GM12878 (cell line): Measurements from ENCODE around the gene RANBP17. TPM values are rescaled to one million over a fixed set of nuclear protein-coding genes. Genes with fewer than 3 reads are reported as not detected.

Source experiments
- ATAC-seq: fragments of 200-7000 bp; cut with Tn5 transposase; 3 replicates; pipeline ENCODE4 v1.9.1; 2020; ENCODE audit warnings: mild to moderate bottlenecking, moderate library complexity
- BruUV-seq: library from RNA; stranded (reverse); fragments of 400-500 nt; replicated peaks from 2 replicates; lab custom pipeline; 2021; lab: Mats Ljungman, UMichigan
- CTCF ChIA-PET: fragments of 300-600 bp; sonication (Branson Sonifier 250); formaldehyde crosslinking; extraction: SDS; loops from one replicate; lab custom pipeline; 2021; ENCODE audit warnings: inconsistent platforms; lab: Yijun Ruan, JAX
- POLR2A ChIA-PET: fragments of 350-600 bp; formaldehyde crosslinking; extraction: SDS; loops from one replicate; lab custom pipeline; 2021; ENCODE audit warnings: inconsistent platforms; lab: Charles Lee
- RAD21 ChIA-PET: fragments of 300-600 bp; sonication (Branson Sonifier 250); formaldehyde crosslinking; loops from one replicate; lab custom pipeline; 2023; ENCODE audit warnings: antibody characterized with exemption; ENCODE audit not compliant: unreplicated experiment; lab: Charles Lee
- SMC1A ChIA-PET: fragments of 300-600 bp; sonication (Branson Sonifier 250); formaldehyde crosslinking; loops from one replicate; lab custom pipeline; 2023; ENCODE audit not compliant: unreplicated experiment, uncharacterized antibody; lab: Charles Lee
- DNase-seq: peaks from one replicate; pipeline ENCODE4 v3.0.0-alpha.2; 2011; ENCODE audit warnings: low read depth, low spot score
- FAIRE-seq: peaks from 3 replicates; lab custom pipeline; 2011; peaks lifted over from hg19 to GRCh38; lab: Jason Lieb, UNC
- H2AFZ ChIP-seq: 2 replicates; pipeline ENCODE4 v1.6.0; 2011; ENCODE audit warnings: low read depth, low read length, control low read depth; ENCODE audit not compliant: control insufficient read depth
- H3K27ac ChIP-seq: 2 replicates; pipeline ENCODE4 v1.5.1; 2011; ENCODE audit warnings: control low read depth; ENCODE audit not compliant: control insufficient read depth, insufficient read depth
- H3K27me3 ChIP-seq, 2 experiments: replicated peaks in 1 of 2; 2 replicates each; pipeline versions ENCODE4 v1.6.0 to v1.6.1; 2011; ENCODE audit warnings: low read length in 1 of 2; ENCODE audit not compliant: control insufficient read depth in 2 of 2, insufficient read depth in 2 of 2
- H3K36me3 ChIP-seq, 2 experiments: 2 replicates each; pipeline ENCODE4 v1.5.1; 2011; ENCODE audit warnings: low read length in 1 of 2; ENCODE audit not compliant: control insufficient read depth in 2 of 2, insufficient read depth in 2 of 2
- H3K4me1 ChIP-seq: 2 replicates; pipeline ENCODE4 v1.6.1; 2011; ENCODE audit warnings: mild to moderate bottlenecking, low read length, moderate library complexity, mixed read lengths; ENCODE audit not compliant: control insufficient read depth, insufficient read depth
- H3K4me2 ChIP-seq: 2 replicates; pipeline ENCODE4 v1.6.0; 2011; ENCODE audit warnings: control low read depth; ENCODE audit not compliant: control insufficient read depth, insufficient read depth
- H3K4me3 ChIP-seq: fragments of 200-600 bp; sonication (generic); 2 replicates; pipeline ENCODE4 v1.5.1; 2016
- H3K79me2 ChIP-seq: 2 replicates; pipeline ENCODE4 v1.6.0; 2011; ENCODE audit warnings: low read length; ENCODE audit not compliant: control insufficient read depth, insufficient read depth
- H3K9ac ChIP-seq: 2 replicates; pipeline ENCODE4 v1.8.0; 2011; ENCODE audit warnings: low read length, control low read depth, mixed read lengths; ENCODE audit not compliant: control insufficient read depth, insufficient read depth
- H3K9me3 ChIP-seq: replicated peaks from 3 replicates; pipeline ENCODE4 v1.5.1; 2011; ENCODE audit warnings: mild to moderate bottlenecking, low read length; ENCODE audit not compliant: control insufficient read depth, insufficient read depth
- H4K20me1 ChIP-seq: 2 replicates; pipeline ENCODE4 v1.6.0; 2011; ENCODE audit not compliant: control insufficient read depth, insufficient read depth
- ATF3 ChIP-seq: IDR thresholded peaks from 2 replicates; pipeline ENCODE4 v1.6.1; 2011; ENCODE audit warnings: low read depth, mild to moderate bottlenecking, low read length, moderate library complexity, borderline replicate concordance; ENCODE audit errors: extremely low read depth
- BCL11A ChIP-seq: IDR thresholded peaks from 2 replicates; pipeline ENCODE4 v1.6.1; 2011; ENCODE audit warnings: low read depth, low read length
- DPF2 ChIP-seq: fragments of 450-650 bp; IDR thresholded peaks from 2 replicates; pipeline ENCODE4 v1.6.1; 2017; ENCODE audit warnings: mild to moderate bottlenecking
- FOXK2 ChIP-seq: fragments of 450-650 bp; IDR thresholded peaks from 2 replicates; pipeline ENCODE4 v1.6.1; 2017; ENCODE audit warnings: mild to moderate bottlenecking, moderate library complexity
- HSF1 ChIP-seq: fragments of 150-350 bp; IDR thresholded peaks from 2 replicates; pipeline ENCODE4 v1.6.1; 2014; ENCODE audit warnings: mild to moderate bottlenecking, low read depth, low read length
- IKZF1 ChIP-seq: fragments of 450-650 bp; conservative IDR thresholded peaks from 2 replicates; pipeline ENCODE4 v1.6.1; 2017; ENCODE audit warnings: antibody characterized with exemption, mild to moderate bottlenecking
- IKZF2 ChIP-seq, 2 experiments: fragments of 450-650 bp; IDR thresholded peaks; 2 replicates each; pipeline ENCODE4 v1.6.1; 2017; ENCODE audit warnings: mild to moderate bottlenecking in 2 of 2, moderate library complexity in 2 of 2
- MTA2 ChIP-seq: fragments of 450-650 bp; IDR thresholded peaks from 2 replicates; pipeline ENCODE4 v1.6.1; 2016; ENCODE audit warnings: low read depth, mild to moderate bottlenecking, moderate library complexity
- MYB ChIP-seq: fragments of 150-350 bp; IDR thresholded peaks from 2 replicates; pipeline ENCODE4 v1.6.1; 2014; ENCODE audit warnings: mild to moderate bottlenecking, low read depth, low read length, borderline replicate concordance
- NR2F1 ChIP-seq: fragments of 450-650 bp; conservative IDR thresholded peaks from 2 replicates; pipeline ENCODE4 v1.6.1; 2017; ENCODE audit warnings: mild to moderate bottlenecking
- NRF1 ChIP-seq: conservative IDR thresholded peaks from 2 replicates; pipeline ENCODE4 v1.6.1; 2011; ENCODE audit warnings: mild to moderate bottlenecking, low read depth, low read length, improper control_type of control experiment
- RAD21 ChIP-seq: IDR thresholded peaks from 2 replicates; pipeline ENCODE4 v1.6.1; 2011; ENCODE audit warnings: mild to moderate bottlenecking, low read depth, low read length, moderate library complexity; ENCODE audit not compliant: insufficient read depth
- ZNF217 ChIP-seq: fragments of 450-650 bp; IDR thresholded peaks from 2 replicates; pipeline ENCODE4 v1.6.1; 2017; ENCODE audit warnings: antibody characterized with exemption, mild to moderate bottlenecking
- WGBS: methylation state at CpG from one replicate; pipeline ENCODE4 v1.1.6; 2016; ENCODE audit warnings: low lambda C conversion rate; ENCODE audit not compliant: insufficient replicate concordance, insufficient coverage; ENCODE audit errors: missing lambda C conversion rate; 5-methylcytosine and 5-hydroxymethylcytosine counted together
- in situ Hi-C: fragments of 300-500 bp; cut with MboI; formaldehyde crosslinking; loops from 9 replicates; pipeline ENCODE4 v1.14.3; 2018; ENCODE audit warnings: mixed read lengths
- intact Hi-C: fragments of 100-400 bp; cut with micrococcal nuclease; formaldehyde crosslinking; loops from one replicate; pipeline ENCODE4 v1.14.2; 2022; ENCODE audit not compliant: unreplicated experiment
- polyA plus RNA-seq, 11 experiments: library from polyadenylated mRNA; depleted of rRNA in 4 of 11; unstranded in 6 of 11; stranded (reverse) in 5 of 11; fragments of >200 nt; fragmentation: Nextera tagmentation in 4 of 11; fragmentation: Illumina TruSeq in 1 of 11; extraction: Ambion mirVana in 4 of 11; extraction: Trizol in 1 of 11; gene quantifications; 1 replicate in 1 of 11; 2 replicates in 10 of 11; pipeline versions ENCODE4 v1.2.1 to v1.2.3, GENCODE V29; 2011 to 2016; ENCODE audit warnings: inconsistent platforms in 2 of 11, missing spikeins in 2 of 11, low read depth in 1 of 11
- total RNA-seq, 4 experiments: library from RNA; depleted of rRNA in 3 of 4; stranded (reverse); fragments of >200 nt in 3 of 4; fragmentation: Illumina TruSeq in 1 of 4; extraction: Trizol in 1 of 4; gene quantifications; 2 replicates each; pipeline versions ENCODE4 v1.2.1 to v1.2.3, GENCODE V29; 2013 to 2021
- TF ChIP-seq, protein P1 (sequence below): IDR thresholded peaks from 2 replicates; pipeline ENCODE4 v1.6.1; 2012; ENCODE audit warnings: low read length, inconsistent platforms

Gene RANBP17
- total and polyA plus RNA-seq, 10 of the 15 experiments (the other 5 are each of a cell fraction or from before 2014, with no cell fraction given) = 0.10 TPM; not detected in 9

- TF ChIP-seq ATF3 (no peak), NRF1 (no peak), ZNF217 (no peak)
These were observed 1.8 kb downstream of the RANBP17 start (continued) for GRCh38 chr5:170863646-170864045.

DNA sequence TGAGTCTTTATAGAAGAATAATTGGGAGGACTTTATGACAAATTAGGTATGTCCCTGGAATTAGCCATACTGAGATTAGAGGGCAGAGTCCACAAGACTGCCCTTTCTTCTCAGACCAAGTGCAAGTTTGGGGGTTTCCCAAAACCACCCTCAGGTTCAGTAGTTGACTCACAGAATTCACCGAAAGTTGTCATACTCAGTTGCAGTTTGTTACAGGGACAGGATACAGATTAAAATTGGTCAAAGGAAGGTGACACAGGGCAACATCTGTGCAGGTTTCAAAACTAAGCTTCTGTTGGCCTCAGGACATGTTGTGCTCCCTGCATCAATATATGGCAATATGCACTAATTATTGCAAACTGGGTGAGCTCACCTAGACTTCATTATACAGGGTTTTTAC, 3.8 kb downstream of the RANBP17 start:
- in situ Hi-C loops (no loop called here), intact Hi-C loops (no loop called here)
- FAIRE-seq (peak; percentile 27), DNase-seq (peak; percentile 26), ATAC-seq (peak; percentile 94)
- H3K9ac ChIP-seq = no peak overlapping the region
- BruUV-seq = no TSS peak
- ChIA-PET RAD21 (no interaction called here), SMC1A (interaction anchor here (1.3 kb wide), 1 partner anchor 24 kb away, joined by 4 read pairs; no protein-coding TSS in a partner anchor), POLR2A (no interaction called here), CTCF (no interaction called here)
- WGBS = 0% methylated on average over 1 of the region's 1 CpG
- H3K27ac ChIP-seq = no peak overlapping the region
- H3K27me3 ChIP-seq = no peaks in the 10 kb centered on the region; a peak in 1 of 4 replicates
- no peaks in the 10 kb centered on the region for H3K79me2 ChIP-seq
- no peaks in the 10 kb centered on the region for H4K20me1 ChIP-seq
- no peaks in the 10 kb centered on the region for H3K4me1 ChIP-seq
- no peak overlapping the region for H2AFZ ChIP-seq
- H3K36me3 ChIP-seq = no peaks in the 10 kb centered on the region
- no peak overlapping the region for H3K4me3 ChIP-seq
- no peak overlapping the region for H3K4me2 ChIP-seq
- peaks cover 3% of the 10 kb centered on the region; the same call in 2 of the 3 replicates for H3K9me3 ChIP-seq
- no peak for TF ChIP-seq FOXK2
- peak; percentile 35; the same call in 1 of the 2 replicates for TF ChIP-seq MTA2
- TF ChIP-seq, protein P1, sequence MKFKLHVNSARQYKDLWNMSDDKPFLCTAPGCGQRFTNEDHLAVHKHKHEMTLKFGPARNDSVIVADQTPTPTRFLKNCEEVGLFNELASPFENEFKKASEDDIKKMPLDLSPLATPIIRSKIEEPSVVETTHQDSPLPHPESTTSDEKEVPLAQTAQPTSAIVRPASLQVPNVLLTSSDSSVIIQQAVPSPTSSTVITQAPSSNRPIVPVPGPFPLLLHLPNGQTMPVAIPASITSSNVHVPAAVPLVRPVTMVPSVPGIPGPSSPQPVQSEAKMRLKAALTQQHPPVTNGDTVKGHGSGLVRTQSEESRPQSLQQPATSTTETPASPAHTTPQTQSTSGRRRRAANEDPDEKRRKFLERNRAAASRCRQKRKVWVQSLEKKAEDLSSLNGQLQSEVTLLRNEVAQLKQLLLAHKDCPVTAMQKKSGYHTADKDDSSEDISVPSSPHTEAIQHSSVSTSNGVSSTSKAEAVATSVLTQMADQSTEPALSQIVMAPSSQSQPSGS = no peak
- 0 out of 4 replicates have a peak, but pooled peaks of 1 of the 2 experiments have one; percentile 42 for TF ChIP-seq IKZF2 (IDR thresholded peaks at IDR 0.05)
- TF ChIP-seq DPF2 = 0 out of 2 replicates have a peak, but pooled peaks have one; percentile 45
- TF ChIP-seq HSF1 = no peak
- no peak for TF ChIP-seq RAD21
- TF ChIP-seq MYB = no peak
- peak; percentile 67 for TF ChIP-seq NR2F1
- peak; percentile 51 for TF ChIP-seq IKZF1
- 0 out of 2 replicates have a peak, but pooled peaks have one; percentile 18 for TF ChIP-seq BCL11A
